Gastrocnemius medialis (tissue), 4 donors: Measurements from ENCODE around the gene PGA5.
"Not testable (repeated sequence)": the region's sequence is repeated elsewhere in the genome, so short reads cannot be mapped to it uniquely, and the experiment has no call there.

Experiments used
- POLR2A ChIP-seq, 2 donors: fragments of 450-650 bp; IDR thresholded peaks; one replicate each; pipeline ENCODE4 v1.6.1; 2017; ENCODE audit warnings: antibody characterized with exemption in 2 of 2, mild to moderate bottlenecking in 2 of 2, moderate library complexity in 2 of 2
- TF ChIP-seq, protein P1 (sequence below), 5 experiments: fragments of 450-650 bp in 3 of 5; fragments of 200-600 bp in 2 of 5; sonication (generic) in 2 of 5; IDR thresholded peaks in 4 of 5; conservative IDR thresholded peaks in 1 of 5; 1 replicate in 4 of 5; 2 replicates in 1 of 5; pipeline ENCODE4 v1.5.1; 2016 to 2019; ENCODE audit warnings: antibody characterized with exemption in 5 of 5, mild to moderate bottlenecking in 3 of 5, moderate library complexity in 3 of 5

DNA sequence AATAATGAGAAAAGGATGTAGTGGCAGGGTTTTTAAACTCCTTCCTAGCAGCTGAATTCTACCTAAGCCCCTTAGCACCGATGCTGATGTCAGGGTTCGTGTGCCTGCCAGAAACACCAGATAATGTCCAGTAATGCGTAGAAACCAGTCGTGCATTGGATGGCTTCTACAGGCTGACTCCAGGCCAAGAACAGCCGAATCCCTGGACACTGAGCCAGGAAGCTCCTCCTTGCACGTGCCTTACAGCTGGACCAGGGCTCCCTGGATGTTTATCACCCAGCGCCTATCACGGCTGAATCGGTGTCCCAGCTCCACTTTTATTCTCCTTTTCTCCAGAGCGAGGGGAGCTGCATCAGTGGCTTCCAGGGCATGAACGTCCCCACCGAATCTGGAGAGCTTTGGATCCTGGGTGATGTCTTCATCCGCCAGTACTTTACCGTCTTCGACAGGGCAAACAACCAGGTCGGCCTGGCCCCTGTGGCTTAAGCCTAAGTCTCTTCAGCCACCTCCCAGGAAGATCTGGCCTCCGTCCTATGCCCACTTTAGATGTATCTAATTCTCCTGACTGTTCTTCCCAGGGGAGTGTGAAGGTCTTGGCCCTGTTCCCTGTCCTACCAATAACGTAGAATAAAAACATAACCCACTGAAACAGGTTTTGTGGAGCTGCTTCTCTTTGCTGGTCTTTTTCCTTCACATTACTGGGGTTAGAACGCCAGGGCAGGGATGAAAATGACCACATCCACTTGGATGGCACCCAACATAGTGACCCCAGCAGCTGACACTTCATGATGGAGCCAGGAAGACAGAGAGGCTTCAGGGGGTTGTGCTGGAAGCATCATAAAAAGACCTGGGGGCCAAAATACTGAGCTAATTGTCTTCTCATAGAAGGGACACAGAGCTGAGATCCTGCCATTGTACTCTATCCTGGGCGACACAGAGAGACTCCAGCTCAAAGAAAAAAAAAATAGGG is 10.1 kb downstream of the PGA5 start:
- TF ChIP-seq, protein P1, sequence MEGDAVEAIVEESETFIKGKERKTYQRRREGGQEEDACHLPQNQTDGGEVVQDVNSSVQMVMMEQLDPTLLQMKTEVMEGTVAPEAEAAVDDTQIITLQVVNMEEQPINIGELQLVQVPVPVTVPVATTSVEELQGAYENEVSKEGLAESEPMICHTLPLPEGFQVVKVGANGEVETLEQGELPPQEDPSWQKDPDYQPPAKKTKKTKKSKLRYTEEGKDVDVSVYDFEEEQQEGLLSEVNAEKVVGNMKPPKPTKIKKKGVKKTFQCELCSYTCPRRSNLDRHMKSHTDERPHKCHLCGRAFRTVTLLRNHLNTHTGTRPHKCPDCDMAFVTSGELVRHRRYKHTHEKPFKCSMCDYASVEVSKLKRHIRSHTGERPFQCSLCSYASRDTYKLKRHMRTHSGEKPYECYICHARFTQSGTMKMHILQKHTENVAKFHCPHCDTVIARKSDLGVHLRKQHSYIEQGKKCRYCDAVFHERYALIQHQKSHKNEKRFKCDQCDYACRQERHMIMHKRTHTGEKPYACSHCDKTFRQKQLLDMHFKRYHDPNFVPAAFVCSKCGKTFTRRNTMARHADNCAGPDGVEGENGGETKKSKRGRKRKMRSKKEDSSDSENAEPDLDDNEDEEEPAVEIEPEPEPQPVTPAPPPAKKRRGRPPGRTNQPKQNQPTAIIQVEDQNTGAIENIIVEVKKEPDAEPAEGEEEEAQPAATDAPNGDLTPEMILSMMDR (IDR thresholded peaks at IDR 0.05 in 4 of 5, conservative IDR thresholded peaks at IDR 0.05 in 1 of 5) = not testable (repeated sequence)
- not testable (repeated sequence) for TF ChIP-seq POLR2A (IDR thresholded peaks at IDR 0.05)
